Measurements from ENCODE around the gene PACS2. TPM values are rescaled to one million over a fixed set of nuclear protein-coding genes. Genes with fewer than 3 reads are reported as not detected.

Gene PACS2
- total RNA-seq, 3 donors from 2014 or later (not counting 1 experiment from before 2014, with no cell fraction given), result 58.4 to 76.5 (median 69.2) TPM

- peaks cover 11% of the 10 kb centered on the region for H3K36me3 ChIP-seq (ENCODE audit: control insufficient read depth, insufficient read depth, low read length)
- no peak overlapping the region for H3K4me3 ChIP-seq (ENCODE audit: low read length)
- peaks cover 0 to 7% of the 10 kb centered on the region in 2 donors for H3K4me1 Mint-ChIP-seq
- no peak overlapping the region for H3K27ac ChIP-seq (ENCODE audit: low read length)
- H3K9me3 Mint-ChIP-seq, result no peaks in the 10 kb centered on the region
- DNase-seq, result no peak
- no peaks in the 10 kb centered on the region for H3K9me3 ChIP-seq (ENCODE audit: control insufficient read depth, insufficient read depth, low read length)
- 93% methylated on average over 17 of the region's 17 CpGs for WGBS (ENCODE audit: insufficient coverage)
- no peak for TF ChIP-seq CTCF (IDR thresholded peaks at IDR 0.05)
- H3K4me3 Mint-ChIP-seq, result no peak overlapping the region
- H3K27me3 Mint-ChIP-seq (ENCODE audit: low read depth in 2 of 2), result no peaks in the 10 kb centered on the region
- no peaks in the 10 kb centered on the region for H3K4me1 ChIP-seq (ENCODE audit: control insufficient read depth, insufficient read depth, low read length)
- no peaks in the 10 kb centered on the region for H3K36me3 Mint-ChIP-seq
- intact Hi-C loops (cut with micrococcal nuclease), result no loop called here
- no peak overlapping the region for H3K27ac Mint-ChIP-seq
- no peaks in the 10 kb centered on the region for H3K27me3 ChIP-seq (ENCODE audit: control insufficient read depth, insufficient read depth, low read length)
- ATAC-seq, result no peak
Measured at GRCh38 chr14:105444859-105445258, 130.3 kb downstream of the PACS2 start.

- H3K9me3 Mint-ChIP-seq, result no peaks in the 10 kb centered on the region
- Histone ChIP-seq H3K4me1 (ENCODE audit: control insufficient read depth, insufficient read depth, low read length) (no peaks in the 10 kb centered on the region), H3K27me3 (ENCODE audit: control insufficient read depth, insufficient read depth, low read length) (no peaks in the 10 kb centered on the region), H3K36me3 (ENCODE audit: control insufficient read depth, insufficient read depth, low read length) (peaks cover 12% of the 10 kb centered on the region), H3K9me3 (ENCODE audit: control insufficient read depth, insufficient read depth, low read length) (no peaks in the 10 kb centered on the region), H3K27ac (ENCODE audit: low read length) (no peak overlapping the region), H3K4me3 (ENCODE audit: low read length) (no peak overlapping the region)
- H3K27ac Mint-ChIP-seq, result no peak overlapping the region
- no peak for TF ChIP-seq CTCF (IDR thresholded peaks at IDR 0.05)
- H3K27me3 Mint-ChIP-seq (ENCODE audit: low read depth in 2 of 2), result no peaks in the 10 kb centered on the region
- 90% methylated on average over 24 of the region's 24 CpGs for WGBS (ENCODE audit: insufficient coverage)
- ATAC-seq (no peak), DNase-seq (no peak)
- peaks cover 0 to 7% of the 10 kb centered on the region in 2 donors for H3K4me1 Mint-ChIP-seq
- H3K36me3 Mint-ChIP-seq, result no peaks in the 10 kb centered on the region
- intact Hi-C loops (cut with micrococcal nuclease), result no loop called here
- no peak overlapping the region for H3K4me3 Mint-ChIP-seq
Measured at GRCh38 chr14:105445290-105445689, 130.7 kb downstream of the PACS2 start.

- Histone ChIP-seq H3K4me3 (ENCODE audit: low read length) (no peak overlapping the region), H3K27me3 (ENCODE audit: control insufficient read depth, insufficient read depth, low read length) (no peaks in the 10 kb centered on the region), H3K9me3 (ENCODE audit: control insufficient read depth, insufficient read depth, low read length) (no peaks in the 10 kb centered on the region), H3K27ac (ENCODE audit: low read length) (no peak overlapping the region), H3K36me3 (ENCODE audit: control insufficient read depth, insufficient read depth, low read length) (peaks cover 16% of the 10 kb centered on the region), H3K4me1 (ENCODE audit: control insufficient read depth, insufficient read depth, low read length) (no peaks in the 10 kb centered on the region)
- 94% methylated on average over 25 of the region's 26 CpGs for WGBS (ENCODE audit: insufficient coverage)
- intact Hi-C loops (cut with micrococcal nuclease), result no loop called here
- no peaks in the 10 kb centered on the region for H3K36me3 Mint-ChIP-seq
- ATAC-seq, result no peak
- DNase-seq, result no peak
- H3K4me1 Mint-ChIP-seq, result peaks cover 0 to 7% of the 10 kb centered on the region in 2 donors
- no peak for TF ChIP-seq CTCF (IDR thresholded peaks at IDR 0.05)
- H3K9me3 Mint-ChIP-seq, result no peaks in the 10 kb centered on the region
- H3K27me3 Mint-ChIP-seq (ENCODE audit: low read depth in 2 of 2), result no peaks in the 10 kb centered on the region
- no peak overlapping the region for H3K4me3 Mint-ChIP-seq
- no peak overlapping the region for H3K27ac Mint-ChIP-seq
Measured at GRCh38 chr14:105445901-105446845, 131.6 kb downstream of the PACS2 start.
